ENCODE measurements around the gene CFAP97D2. TPM values are rescaled to one million over a fixed set of nuclear protein-coding genes. Genes with fewer than 3 reads are reported as not detected.

Gene CFAP97D2
- total RNA-seq, 3 donors from 2014 or later (not counting 1 experiment from before 2014, with no cell fraction given): 0.45 to 7.7 TPM; not detected in 1

GRCh38 chr13:114177245-114178010 is 1.6 kb upstream of the CFAP97D2 start:
- Mint-ChIP-seq H3K27me3 (ENCODE audit: low read depth in 2 of 2) (peaks cover 8 to 10% of the 10 kb centered on the region in 2 donors), H3K4me1 (peaks cover 43 to 65% of the 10 kb centered on the region in 2 donors), H3K36me3 (peaks cover 7% of the 10 kb centered on the region), H3K9me3 (peaks cover 2 to 3% of the 10 kb centered on the region in 2 donors), H3K4me3 (no peak overlapping the region), H3K27ac (peak overlapping the region in 1 of 2 donors; percentile 31)
- intact Hi-C loops (cut with micrococcal nuclease): no loop called here
- Histone ChIP-seq H3K9me3 (ENCODE audit: control insufficient read depth, insufficient read depth, low read length) (peaks cover 11% of the 10 kb centered on the region), H3K4me1 (ENCODE audit: control insufficient read depth, insufficient read depth, low read length) (peaks cover 41% of the 10 kb centered on the region), H3K27me3 (ENCODE audit: control insufficient read depth, insufficient read depth, low read length) (no peaks in the 10 kb centered on the region), H3K36me3 (ENCODE audit: control insufficient read depth, insufficient read depth, low read length) (no peaks in the 10 kb centered on the region), H3K4me3 (ENCODE audit: low read length) (no peak overlapping the region), H3K27ac (ENCODE audit: low read length) (no peak overlapping the region)
- DNase-seq (no peak), ATAC-seq (peak in 1 of 3 donors; percentile 20)
- WGBS (ENCODE audit: insufficient coverage): 46% methylated on average over 12 of the region's 12 CpGs
- no peak for TF ChIP-seq CTCF (IDR thresholded peaks at IDR 0.05)

- ATAC-seq (no peak), DNase-seq (no peak)
- no peak overlapping the region for H3K27ac ChIP-seq (ENCODE audit: low read length)
- intact Hi-C loops (cut with micrococcal nuclease): no loop called here
- peaks cover 9% of the 10 kb centered on the region for H3K4me1 ChIP-seq (ENCODE audit: control insufficient read depth, insufficient read depth, low read length)
- no peak overlapping the region for H3K4me3 ChIP-seq (ENCODE audit: low read length)
- 95% methylated on average over 15 of the region's 15 CpGs for WGBS (ENCODE audit: insufficient coverage)
- TF ChIP-seq CTCF (IDR thresholded peaks at IDR 0.05): no peak
- H3K4me1 Mint-ChIP-seq: peaks cover 9 to 18% of the 10 kb centered on the region in 2 donors
- no peaks in the 10 kb centered on the region for H3K36me3 Mint-ChIP-seq
- H3K36me3 ChIP-seq (ENCODE audit: control insufficient read depth, insufficient read depth, low read length): no peaks in the 10 kb centered on the region
- no peak overlapping the region for H3K27ac Mint-ChIP-seq
- H3K9me3 Mint-ChIP-seq: peaks cover 0 to 5% of the 10 kb centered on the region in 2 donors
- H3K27me3 Mint-ChIP-seq (ENCODE audit: low read depth in 2 of 2): peaks cover 6 to 7% of the 10 kb centered on the region in 2 donors
- no peaks in the 10 kb centered on the region for H3K27me3 ChIP-seq (ENCODE audit: control insufficient read depth, insufficient read depth, low read length)
- H3K9me3 ChIP-seq (ENCODE audit: control insufficient read depth, insufficient read depth, low read length): peaks cover 9% of the 10 kb centered on the region
- no peak overlapping the region for H3K4me3 Mint-ChIP-seq
Observed at GRCh38 chr13:114185182-114185971, 6.3 kb downstream of the CFAP97D2 start.

GRCh38 chr13:114194853-114195252 is 15.8 kb downstream of the CFAP97D2 start:
- Mint-ChIP-seq H3K36me3 (no peaks in the 10 kb centered on the region), H3K27me3 (ENCODE audit: low read depth in 2 of 2) (no peaks in the 10 kb centered on the region), H3K4me1 (peaks cover 11 to 15% of the 10 kb centered on the region in 2 donors), H3K27ac (peak overlapping the region; percentile 47 to 79), H3K9me3 (peaks cover 0 to 4% of the 10 kb centered on the region in 2 donors), H3K4me3 (peak overlapping the region; percentile 21)
- Histone ChIP-seq H3K27me3 (ENCODE audit: control insufficient read depth, insufficient read depth, low read length) (no peaks in the 10 kb centered on the region), H3K4me3 (ENCODE audit: low read length) (no peak overlapping the region), H3K4me1 (ENCODE audit: control insufficient read depth, insufficient read depth, low read length) (peaks cover 18% of the 10 kb centered on the region), H3K9me3 (ENCODE audit: control insufficient read depth, insufficient read depth, low read length) (peaks cover under 1% of the 10 kb centered on the region), H3K36me3 (ENCODE audit: control insufficient read depth, insufficient read depth, low read length) (no peaks in the 10 kb centered on the region), H3K27ac (ENCODE audit: low read length) (peak overlapping the region; percentile 22)
- no peak for TF ChIP-seq CTCF (IDR thresholded peaks at IDR 0.05)
- intact Hi-C loops (cut with micrococcal nuclease): no loop called here
- 52% methylated on average over 5 of the region's 5 CpGs for WGBS (ENCODE audit: insufficient coverage)
- peak; percentile 61 to 90 (median 83) for ATAC-seq
- DNase-seq: peak in 1 of 2 donors; percentile 47

Data from natural killer cell (primary cell).